Activated CD8-positive, alpha-beta memory T cell treated with anti-CD3 and anti-CD28 coated beads, Interleukin-2, amount 50 U/mL, for 1 hour (primary cell): ENCODE data around the gene SLX4IP.

Source experiments
- DNase-seq: peaks from one replicate; pipeline ENCODE4 v3.0.0-alpha.2; 2020; ENCODE audit errors: extremely low read depth

SLX4IP gene

GRCh38 chr20:10550204-10551118, 115.4 kb downstream of the SLX4IP start:
- DNase-seq = no peak

- DNase-seq = no peak
These were observed 116.9 kb downstream of the SLX4IP start for GRCh38 chr20:10551732-10552724.

GRCh38 chr20:10553326-10553984, 118.3 kb downstream of the SLX4IP start:
- no peak for DNase-seq

- DNase-seq = no peak
These were observed 119.2 kb downstream of the SLX4IP start for GRCh38 chr20:10554285-10554684.

GRCh38 chr20:10555393-10555792, 120.3 kb downstream of the SLX4IP start:
- no peak for DNase-seq

- no peak for DNase-seq
These were observed 120.8 kb downstream of the SLX4IP start for GRCh38 chr20:10555865-10556308.

GRCh38 chr20:10556519-10557083, 121.5 kb downstream of the SLX4IP start:
- DNase-seq = no peak

GRCh38 chr20:10557685-10558084, 122.6 kb downstream of the SLX4IP start:
- no peak for DNase-seq

- DNase-seq = no peak
These were observed 123.6 kb downstream of the SLX4IP start for GRCh38 chr20:10558635-10559187.

- DNase-seq = no peak
These were observed 124.2 kb downstream of the SLX4IP start for GRCh38 chr20:10559266-10559665.

GRCh38 chr20:10560686-10561085, 125.6 kb downstream of the SLX4IP start:
- DNase-seq = no peak

- DNase-seq = no peak
These were observed 126.2 kb downstream of the SLX4IP start for GRCh38 chr20:10561302-10561701.

GRCh38 chr20:10562899-10563298, 127.8 kb downstream of the SLX4IP start:
- no peak for DNase-seq

GRCh38 chr20:10563935-10564492, 128.9 kb downstream of the SLX4IP start:
- no peak for DNase-seq

GRCh38 chr20:10565191-10565921, 130.3 kb downstream of the SLX4IP start:
- no peak for DNase-seq

GRCh38 chr20:10565922-10566897, 131.1 kb downstream of the SLX4IP start:
- no peak for DNase-seq

GRCh38 chr20:10568032-10568431, 132.9 kb downstream of the SLX4IP start:
- DNase-seq = no peak

GRCh38 chr20:10571313-10571815, 136.3 kb downstream of the SLX4IP start:
- no peak for DNase-seq

- DNase-seq = no peak
These were observed 137.7 kb downstream of the SLX4IP start for GRCh38 chr20:10572853-10573252.
